ENCODE data around the gene SCAMP4.

The SCAMP4 gene

DNA sequence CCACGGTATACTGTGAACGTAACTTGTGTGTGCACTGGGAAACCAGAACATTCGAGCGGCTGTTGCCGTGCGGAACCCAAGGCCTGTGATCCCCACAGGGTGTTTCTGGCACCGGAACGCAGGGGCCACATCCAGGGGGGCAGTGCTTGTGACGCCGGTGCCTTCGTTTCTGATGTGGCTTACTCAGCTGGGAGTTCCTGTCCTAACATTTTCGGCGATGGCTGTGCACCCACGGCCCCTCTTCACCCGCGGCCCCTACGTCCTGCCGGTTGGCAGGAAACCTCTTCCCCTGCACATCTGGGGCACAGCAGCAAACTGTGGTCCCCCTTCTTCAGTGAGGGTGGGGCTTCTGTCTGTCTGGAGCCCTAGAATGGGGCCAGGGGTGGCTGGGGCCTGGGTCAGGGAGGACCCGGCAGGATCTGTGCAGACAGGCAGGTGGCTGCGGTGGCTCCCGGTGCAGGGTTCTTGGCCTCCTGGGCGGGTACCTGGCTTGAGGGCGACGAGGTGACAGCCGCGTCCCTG, 61.9 kb downstream of the SCAMP4 start:
- DNase-seq = no peak

GRCh38 chr19:1968279-1969175, 63.3 kb downstream of the SCAMP4 start:
- DNase-seq = no peak

DNA sequence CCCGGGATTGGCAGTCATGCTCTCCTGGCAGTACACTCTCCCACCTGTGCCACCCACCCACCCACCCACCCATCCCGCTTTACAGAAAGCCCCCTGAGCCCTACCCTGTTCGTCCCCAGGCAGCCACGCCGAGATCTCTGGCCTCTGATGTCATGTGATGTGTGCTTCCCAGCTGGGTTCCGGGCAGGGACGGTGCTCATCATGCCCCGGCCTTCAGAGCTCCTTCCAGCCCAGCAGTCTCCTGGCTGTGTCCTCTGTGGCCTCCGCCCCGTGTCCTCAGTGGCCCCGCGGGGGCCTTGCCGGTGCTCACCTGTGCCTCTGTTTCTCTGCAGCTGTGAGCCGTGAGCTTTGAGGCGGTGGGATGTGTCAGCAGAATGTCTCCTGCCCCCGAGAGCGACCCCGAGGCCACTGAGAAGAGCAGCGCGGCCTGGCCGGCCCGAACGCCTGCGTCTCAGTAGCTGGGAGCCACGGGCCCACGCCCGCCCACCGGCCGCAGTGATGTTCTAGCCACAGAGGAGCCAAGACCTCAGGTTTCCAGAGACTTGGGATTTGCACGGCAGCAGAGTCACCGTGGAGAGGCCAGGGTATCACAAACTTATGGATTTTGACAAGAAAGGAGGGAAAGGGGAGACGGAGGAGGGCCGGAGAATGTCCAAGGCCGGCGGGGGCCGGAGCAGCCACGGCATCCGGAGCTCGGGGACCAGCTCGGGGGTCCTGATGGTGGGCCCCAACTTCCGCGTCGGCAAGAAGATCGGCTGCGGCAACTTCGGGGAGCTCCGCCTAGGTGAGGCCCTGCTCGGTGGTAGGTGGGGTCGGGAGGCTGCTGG, 64.2 kb downstream of the SCAMP4 start:
- DNase-seq = no peak

GRCh38 chr19:1970003-1970805, 65.0 kb downstream of the SCAMP4 start:
- peak; percentile 28 for DNase-seq

DNA sequence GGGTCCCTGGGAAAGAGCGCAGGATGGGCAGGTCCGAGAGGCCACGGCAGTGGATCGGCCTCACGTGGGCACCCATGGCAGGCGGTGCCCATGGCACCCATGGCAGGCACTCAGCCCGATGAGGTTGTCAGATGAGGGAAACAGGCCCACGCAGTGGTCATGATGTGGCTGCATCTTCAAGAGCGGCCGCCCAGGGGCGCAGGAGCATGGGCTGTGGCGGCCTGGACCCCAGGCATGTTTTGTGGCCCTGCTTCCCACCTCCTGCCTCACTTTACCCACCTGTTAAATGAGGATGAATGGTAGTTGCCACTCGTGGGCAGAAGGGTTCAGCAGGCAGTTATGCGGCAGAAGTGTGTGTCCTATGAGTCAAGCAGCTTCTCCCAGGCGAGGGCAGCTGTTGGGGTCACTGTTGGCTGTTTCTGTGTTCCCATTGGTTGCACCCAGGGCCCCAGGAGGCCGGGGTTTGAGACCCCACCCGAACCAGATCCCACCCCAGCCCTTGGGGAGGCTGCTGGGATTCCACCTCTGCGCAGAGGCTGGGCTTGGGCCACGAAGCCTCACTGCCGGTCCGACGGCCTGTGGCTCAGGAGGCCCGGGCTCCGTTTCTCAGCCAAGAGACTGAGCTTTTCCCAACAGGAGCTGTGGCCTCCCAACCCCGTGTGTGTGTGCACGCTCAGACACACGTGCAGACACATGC, 65.8 kb downstream of the SCAMP4 start:
- DNase-seq = no peak

DNA sequence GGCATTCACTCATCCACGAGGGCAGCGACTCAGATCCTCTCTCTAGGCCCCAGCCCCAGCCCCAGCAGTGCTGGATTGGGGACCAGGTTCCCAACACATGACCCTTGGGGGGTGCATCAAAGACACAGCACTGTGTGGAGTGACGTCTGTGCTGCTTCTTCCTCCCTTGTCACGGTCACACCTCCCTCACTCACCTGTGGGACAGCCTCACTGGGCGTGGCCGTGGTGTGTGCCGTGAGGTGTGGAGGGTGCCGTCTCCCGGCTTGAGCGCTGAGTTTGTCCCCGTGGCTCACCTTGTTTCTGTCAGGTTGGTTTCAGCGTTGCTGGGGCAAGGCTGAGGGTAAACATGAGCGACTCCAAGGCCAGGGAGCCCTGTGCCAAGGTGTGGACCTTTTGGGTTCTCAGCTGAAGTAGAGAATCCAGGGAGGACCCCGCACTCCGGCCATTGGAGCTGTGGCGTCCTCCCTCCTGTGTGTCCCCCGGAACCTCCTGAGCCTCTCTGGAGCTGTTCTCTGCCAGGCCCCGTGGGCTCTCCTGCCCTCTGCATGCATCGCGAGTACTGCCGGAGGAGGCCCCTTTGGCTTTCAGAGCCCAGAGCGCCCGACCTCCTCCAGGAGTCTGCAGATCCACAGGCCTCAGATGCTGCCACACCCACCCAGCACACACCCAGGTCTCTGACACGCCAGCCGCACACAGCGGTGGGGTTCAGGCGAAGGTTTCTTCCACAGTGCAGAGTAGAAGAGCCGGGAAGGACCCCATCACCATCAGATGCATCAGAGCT, 69.4 kb downstream of the SCAMP4 start:
- DNase-seq = no peak

- DNase-seq = no peak
These were observed 69.9 kb downstream of the SCAMP4 start for GRCh38 chr19:1975162-1975480.

All from HCEC 1CT (cell line).